ENCODE data around the gene ZNRF1.

The ZNRF1 gene

GRCh38 chr16:75062135-75062975 is 63.5 kb downstream of the ZNRF1 start:
- DNase-seq = no peak

DNA sequence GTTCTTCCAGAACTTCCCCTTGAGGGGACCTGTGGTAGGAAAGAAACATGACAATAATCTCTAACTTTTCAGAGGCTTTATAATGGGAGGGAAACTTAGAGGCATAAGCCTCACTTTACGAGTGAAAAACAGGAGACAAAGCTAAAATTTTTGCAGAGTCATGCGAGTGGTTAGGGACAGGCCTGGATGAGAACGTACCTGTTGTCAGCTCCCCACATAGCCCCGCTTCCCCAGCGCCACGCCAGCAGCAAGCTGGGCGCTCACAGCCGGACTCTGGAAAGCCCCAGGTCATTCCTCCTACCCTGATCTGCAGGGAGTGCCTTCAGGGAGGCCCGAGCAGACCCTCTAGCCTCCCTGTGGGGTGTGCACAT is 64.1 kb downstream of the ZNRF1 start:
- DNase-seq = no peak

DNA sequence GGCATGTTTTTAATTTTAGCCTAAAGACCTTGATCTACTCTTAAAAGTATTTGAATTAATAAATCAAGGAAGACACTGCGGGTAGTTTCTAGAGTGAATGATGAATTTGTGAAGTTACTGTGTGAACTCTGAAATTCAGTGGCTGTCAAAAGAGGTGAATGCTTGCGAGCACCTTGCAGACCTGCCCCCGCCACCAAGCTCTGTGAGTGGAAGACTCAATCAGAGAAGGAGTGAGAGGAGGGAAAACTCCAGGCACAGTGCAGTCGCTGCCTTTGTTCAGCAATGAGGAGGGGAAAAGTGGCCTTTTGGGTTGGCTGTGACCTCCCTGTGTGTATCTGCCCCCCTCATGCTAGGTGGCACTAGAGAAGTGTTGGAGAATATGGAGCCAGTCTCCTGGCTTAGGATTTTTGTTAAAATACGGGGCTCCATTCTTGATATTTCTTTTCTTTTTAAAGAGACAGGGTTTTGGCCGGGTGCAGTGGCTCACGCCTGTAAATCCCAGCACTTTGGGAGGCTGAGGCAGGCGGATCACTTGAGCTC is 64.8 kb downstream of the ZNRF1 start:
- no peak for DNase-seq

DNA sequence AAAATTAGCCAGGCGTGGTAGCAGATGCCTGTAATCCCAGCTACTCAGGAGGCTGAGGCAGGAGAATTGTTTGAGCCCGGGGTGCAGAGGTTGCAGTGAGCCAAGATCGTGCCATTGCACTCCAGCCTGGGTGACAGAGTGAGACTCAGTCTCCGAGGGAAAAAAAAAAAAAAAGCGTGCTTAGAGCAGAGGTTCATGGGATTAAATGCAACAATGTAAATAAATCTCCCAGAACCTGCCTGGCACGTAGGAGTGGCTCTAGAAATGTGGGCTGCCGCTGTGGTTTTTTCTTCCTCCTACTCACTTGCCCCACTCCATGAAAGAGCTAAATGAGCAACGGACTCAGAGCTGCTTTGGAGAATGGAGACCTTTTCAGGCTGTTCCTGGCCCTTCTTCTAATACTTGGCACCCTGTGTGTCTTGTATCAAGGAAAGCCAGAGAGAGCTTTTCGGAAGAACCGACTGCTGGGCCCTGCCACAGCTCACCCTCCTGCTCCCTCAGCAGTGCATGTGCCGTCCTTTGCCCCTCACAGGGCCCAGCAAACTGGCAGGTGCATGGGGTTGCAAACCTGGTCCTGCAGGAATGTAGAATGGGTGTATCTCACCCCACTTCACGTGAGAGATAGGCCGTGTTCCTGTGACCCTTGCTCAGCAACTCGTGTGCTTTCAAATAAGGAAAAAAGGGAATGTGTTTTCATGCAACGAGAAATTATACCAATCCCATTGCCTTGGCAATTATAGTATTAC is 65.8 kb downstream of the ZNRF1 start:
- DNase-seq = no peak

- DNase-seq = peak; percentile 13 to 17
Observed at GRCh38 chr16:75065149-75065505, 66.3 kb downstream of the ZNRF1 start.

- no peak for DNase-seq
Observed at GRCh38 chr16:75065521-75066149, 66.8 kb downstream of the ZNRF1 start.

DNA sequence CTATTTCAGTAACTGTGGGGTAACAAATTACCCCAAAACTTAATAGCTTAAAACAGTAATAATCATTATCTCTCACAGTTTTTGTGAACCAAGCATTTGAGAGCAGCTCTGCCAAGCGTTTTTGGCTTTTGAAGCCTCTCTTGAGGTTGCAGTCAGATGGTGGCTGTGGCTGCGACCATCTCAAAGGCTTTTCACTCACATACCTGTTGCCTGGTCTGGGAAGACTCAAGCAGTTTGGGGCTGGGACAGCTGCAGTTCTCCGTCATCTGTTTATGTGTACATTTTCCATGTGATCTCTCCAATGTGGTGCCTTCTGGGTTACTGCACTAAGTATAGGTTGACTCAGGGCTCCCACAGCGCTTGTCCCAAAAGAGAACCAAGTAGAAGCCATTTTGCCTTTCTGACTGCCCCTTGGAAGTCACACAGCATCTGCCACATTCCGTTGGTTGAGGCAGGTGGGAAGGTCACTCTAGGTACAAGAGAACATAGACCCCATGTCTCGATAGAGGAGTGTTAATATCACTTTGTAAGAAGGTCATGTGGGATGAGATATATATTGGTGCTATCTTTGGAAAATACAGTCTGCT is 68.1 kb downstream of the ZNRF1 start:
- DNase-seq = no peak

DNA sequence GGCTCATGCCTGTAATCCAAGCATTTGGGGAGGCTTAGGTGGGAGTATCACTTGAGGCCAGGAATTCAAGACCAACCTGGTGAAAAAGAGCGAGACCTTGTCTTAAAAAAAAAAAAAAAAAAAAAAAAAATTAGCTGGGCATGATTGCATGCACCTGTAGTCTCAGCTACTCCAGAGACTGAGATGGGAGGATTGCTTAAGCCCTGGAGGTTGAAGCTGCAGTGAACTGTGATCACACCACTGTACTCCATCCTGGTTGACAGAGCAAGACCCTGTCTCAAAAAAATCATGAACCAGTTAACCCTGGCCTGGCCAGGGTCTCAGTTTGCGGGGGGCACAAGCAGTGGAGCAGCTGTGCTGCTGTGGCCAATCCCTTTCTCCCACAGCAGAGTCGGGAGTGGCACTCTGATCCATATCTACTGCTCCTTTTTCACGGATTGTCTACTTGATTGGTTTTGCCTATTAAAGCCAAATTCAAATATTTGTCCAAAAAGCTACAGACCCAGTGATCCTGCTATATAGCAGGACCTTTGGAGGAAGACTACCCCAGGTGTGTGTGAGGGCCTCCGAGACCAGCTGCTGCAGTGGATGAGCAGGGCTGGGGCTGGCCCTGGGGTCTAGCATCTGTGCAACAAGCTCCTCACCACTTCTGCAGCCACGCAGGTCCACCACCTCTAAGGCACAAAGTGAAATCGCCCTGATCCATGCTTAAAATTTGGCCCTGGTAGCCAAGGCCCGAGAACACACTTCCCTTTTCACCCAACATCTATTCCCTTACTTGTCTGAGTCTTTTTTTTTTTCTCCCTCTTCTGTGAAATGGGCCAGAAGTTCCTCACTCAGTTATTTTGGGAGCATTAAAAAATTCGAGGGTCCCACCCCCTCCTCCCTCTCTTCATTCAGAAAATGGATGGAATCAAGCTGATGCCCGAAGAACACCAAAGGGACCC is 69.5 kb downstream of the ZNRF1 start:
- no peak for DNase-seq

GRCh38 chr16:75070012-75070841 is 71.4 kb downstream of the ZNRF1 start:
- no peak for DNase-seq

GRCh38 chr16:75071621-75072020 is 72.8 kb downstream of the ZNRF1 start:
- DNase-seq = no peak

GRCh38 chr16:75072239-75072947 is 73.6 kb downstream of the ZNRF1 start:
- DNase-seq = no peak

DNA sequence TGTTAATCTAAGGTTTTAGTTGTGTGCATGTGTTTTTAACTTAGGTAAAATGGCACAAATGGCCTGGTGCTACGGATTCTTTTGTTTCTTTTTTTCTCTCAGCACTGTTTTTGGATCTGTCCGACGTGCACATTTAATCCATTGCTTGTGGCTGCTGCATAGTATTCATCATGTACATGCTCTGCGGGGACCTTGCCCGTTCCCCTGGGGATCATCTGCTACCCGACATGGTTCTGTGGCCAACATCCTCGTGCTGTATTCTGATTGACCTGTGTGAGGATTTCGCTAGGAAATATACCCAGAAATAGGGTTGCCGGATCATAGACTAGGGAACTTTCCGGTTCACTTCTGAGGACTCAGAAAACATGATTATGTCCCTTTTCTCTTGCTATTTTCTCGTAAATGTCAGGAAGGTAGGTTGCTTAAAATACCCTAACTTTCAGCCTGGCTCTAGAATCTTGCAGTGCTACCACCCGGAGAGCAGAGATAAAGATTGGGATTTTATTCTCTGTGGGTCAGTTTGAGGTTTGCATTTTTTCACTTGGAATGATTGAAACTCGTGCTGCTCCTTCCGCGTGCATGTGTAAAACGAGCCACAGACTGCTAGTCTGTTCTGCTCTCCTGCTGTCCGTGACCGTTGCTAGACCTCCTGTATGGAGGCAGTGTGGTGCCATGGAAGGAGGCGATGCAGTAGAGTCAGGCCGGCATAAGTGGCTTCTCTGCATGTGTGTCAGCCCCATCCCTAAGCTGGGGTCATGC is 74.9 kb downstream of the ZNRF1 start:
- no peak for DNase-seq

DNA sequence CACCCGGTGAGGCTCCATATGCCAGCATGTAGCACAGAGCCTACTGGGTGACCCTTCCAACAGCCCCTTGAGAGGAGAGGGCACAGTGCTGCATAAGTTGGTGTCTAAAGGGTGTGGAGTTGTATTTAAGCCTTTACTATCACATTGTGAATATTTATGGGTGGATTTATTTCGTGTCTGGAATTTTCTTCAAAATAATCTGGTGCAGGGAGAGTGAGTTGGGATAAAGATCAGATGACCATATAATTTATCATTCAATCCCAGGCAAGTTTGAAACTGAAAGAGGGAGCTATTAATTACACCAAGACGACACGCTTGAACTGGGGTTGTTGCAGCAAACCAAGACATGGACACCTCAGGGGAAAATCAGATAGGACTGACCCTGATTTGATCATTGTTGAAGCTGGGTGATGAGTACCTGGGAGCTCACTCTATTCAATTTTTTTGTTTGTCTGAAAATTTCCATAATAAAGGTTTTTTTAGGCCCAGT is 75.5 kb downstream of the ZNRF1 start:
- DNase-seq = no peak

GRCh38 chr16:75074920-75075687 is 76.3 kb downstream of the ZNRF1 start:
- DNase-seq = peak; percentile 84 to 85

DNA sequence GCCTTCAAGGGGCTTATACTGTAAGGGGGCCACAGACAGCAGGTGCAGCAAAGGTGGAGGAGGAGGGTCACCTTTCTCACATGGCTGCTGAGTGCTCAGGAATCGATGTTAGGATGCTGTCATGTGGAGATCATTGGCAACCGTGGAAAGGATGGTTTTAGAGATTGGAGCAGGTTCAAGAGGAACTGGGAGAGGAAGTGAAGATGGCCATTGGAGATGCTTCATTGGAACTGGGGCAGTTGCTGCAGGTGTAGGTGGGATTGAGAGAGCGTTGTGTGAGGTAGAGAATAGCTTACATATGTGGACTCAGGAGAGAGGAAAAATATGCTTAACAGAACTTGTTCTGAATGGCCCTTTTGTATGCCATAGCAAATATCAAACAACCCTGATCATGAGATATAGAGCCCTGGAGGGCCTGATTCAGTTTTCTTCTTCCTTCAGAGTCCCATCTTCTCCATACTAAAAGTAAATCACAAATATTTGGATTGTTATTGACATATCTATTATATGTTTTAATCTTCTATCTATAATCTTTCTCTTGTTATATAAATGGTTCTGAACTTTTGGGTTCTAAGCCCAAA is 77.0 kb downstream of the ZNRF1 start:
- no peak for DNase-seq

- DNase-seq = no peak
Observed at GRCh38 chr16:75078886-75079285, 80.1 kb downstream of the ZNRF1 start.

GRCh38 chr16:75079346-75079926 is 80.6 kb downstream of the ZNRF1 start:
- no peak for DNase-seq

Data from CD4-positive, alpha-beta T cell treated with Interleukin-1 beta for 1 hour (primary cell).